Skeletal muscle tissue (tissue), 4 donors: ENCODE data around the gene POLA2. TPM values are rescaled to one million over a fixed set of nuclear protein-coding genes. Genes with fewer than 3 reads are reported as not detected.

Experiments
- H3K27ac ChIP-seq: one replicate; pipeline ENCODE4 v1.7.0; 2013; ENCODE audit warnings: mild to moderate bottlenecking, low read depth, low read length, inconsistent platforms
- H3K27me3 ChIP-seq, 3 donors: one replicate each; pipeline ENCODE4 v1.7.0; 2013; ENCODE audit warnings: low read length in 3 of 3; ENCODE audit not compliant: control insufficient read depth in 3 of 3, insufficient read depth in 3 of 3
- H3K36me3 ChIP-seq, 3 donors: one replicate each; pipeline ENCODE4 v1.7.0; 2013; ENCODE audit warnings: low read length in 3 of 3; ENCODE audit not compliant: control insufficient read depth in 3 of 3, insufficient read depth in 3 of 3
- H3K4me1 ChIP-seq, 3 donors: one replicate each; pipeline ENCODE4 v1.7.0; 2013; ENCODE audit warnings: low read length in 3 of 3, mild to moderate bottlenecking in 3 of 3; ENCODE audit not compliant: control insufficient read depth in 3 of 3, insufficient read depth in 3 of 3
- H3K4me3 ChIP-seq, 3 donors: one replicate each; pipeline ENCODE4 v1.7.0; 2013; ENCODE audit warnings: low read length in 3 of 3
- H3K9ac ChIP-seq, 3 donors: one replicate each; pipeline ENCODE4 v1.7.0; 2013; ENCODE audit warnings: low read length in 3 of 3, mild to moderate bottlenecking in 3 of 3, moderate library complexity in 2 of 3, low read depth in 1 of 3
- H3K9me3 ChIP-seq, 3 donors: one replicate each; pipeline ENCODE4 v1.7.0; 2013; ENCODE audit warnings: low read length in 3 of 3; ENCODE audit not compliant: control insufficient read depth in 3 of 3
- total RNA-seq: library from RNA; depleted of rRNA; stranded (reverse); fragments of >200 nt; gene quantifications from one replicate; pipeline ENCODE4 v1.2.3, GENCODE V29; 2014
- donor health status: Osteomylitis.

Gene POLA2
- total RNA-seq, 1 donor from 2014 or later, result 2.1 TPM

DNA sequence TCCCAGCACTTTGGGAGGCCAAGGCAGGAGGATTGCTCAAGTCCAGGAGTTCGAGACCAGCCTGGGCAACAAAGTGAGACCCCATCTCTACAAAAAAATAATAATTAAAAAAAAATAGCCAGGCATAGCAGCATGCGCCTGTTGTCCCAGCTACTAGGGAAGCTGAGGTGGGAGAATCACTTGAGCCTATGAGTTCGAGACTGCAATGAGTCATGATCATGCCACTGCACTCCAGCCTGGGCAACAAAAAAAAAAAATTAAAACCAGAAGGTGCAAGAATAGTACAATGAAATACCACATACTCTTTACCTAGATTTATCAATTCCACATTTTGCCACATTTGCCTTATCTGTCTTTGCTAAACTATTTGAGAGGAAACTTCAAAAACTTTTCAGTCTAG lies 80.1 kb downstream of the POLA2 start:
- no peaks in the 10 kb centered on the region for H3K9me3 ChIP-seq
- H3K4me1 ChIP-seq, result peaks cover 3 to 9% (median 9%) of the 10 kb centered on the region in 3 donors
- no peak overlapping the region for H3K9ac ChIP-seq
- no peak overlapping the region for H3K4me3 ChIP-seq
- no peaks in the 10 kb centered on the region for H3K27me3 ChIP-seq
- H3K27ac ChIP-seq, result no peak overlapping the region
- H3K36me3 ChIP-seq, result peaks cover 60 to 72% (median 68%) of the 10 kb centered on the region in 3 donors

Other genes starting within 250 kb of the POLA2 start
- 53.2 TPM for gene ARL2, start 247.8 kb upstream of the POLA2 start, total RNA-seq
- gene SNX15, start 234.5 kb upstream of the POLA2 start, total RNA-seq, result 12.0 TPM
- 5.2 TPM for gene SAC3D1, start 220.8 kb upstream of the POLA2 start, total RNA-seq
- gene NAALADL1, start 203.4 kb upstream of the POLA2 start, total RNA-seq, result 8.4 TPM
- gene CDCA5, start 177.9 kb upstream of the POLA2 start, total RNA-seq, result 1.0 TPM
- gene ZFPL1, start 177.7 kb upstream of the POLA2 start, total RNA-seq, result 22.4 TPM
- 166 TPM for gene VPS51, start 165.7 kb upstream of the POLA2 start, total RNA-seq
- 8.4 TPM for gene TM7SF2, start 150.1 kb upstream of the POLA2 start, total RNA-seq
- 4.2 TPM for gene ZNHIT2, start 144.3 kb upstream of the POLA2 start, total RNA-seq
- 292 TPM for gene FAU, start 139.8 kb upstream of the POLA2 start, total RNA-seq
- gene MRPL49, start 139.6 kb upstream of the POLA2 start, total RNA-seq, result 21.4 TPM
- gene SYVN1, start 127.4 kb upstream of the POLA2 start, total RNA-seq, result 19.8 TPM
- gene SPDYC, start 91.7 kb upstream of the POLA2 start, total RNA-seq, result not detected
- gene CAPN1, start 80.0 kb upstream of the POLA2 start, total RNA-seq, result 75.2 TPM
- gene CDC42EP2, start 52.9 kb downstream of the POLA2 start, total RNA-seq, result 19.3 TPM
- 24.5 TPM for gene DPF2, start 71.9 kb downstream of the POLA2 start, total RNA-seq
- not detected for gene TIGD3, start 92.8 kb downstream of the POLA2 start, total RNA-seq
- 3.7 TPM for gene SLC25A45, start 120.7 kb downstream of the POLA2 start, total RNA-seq
- gene FRMD8, start 124.7 kb downstream of the POLA2 start, total RNA-seq, result 8.4 TPM
- gene NEAT1, start 160.8 kb downstream of the POLA2 start, total RNA-seq, result 26.1 TPM
- 7,794 TPM for gene MALAT1, start 237.1 kb downstream of the POLA2 start, total RNA-seq